Dermis microvascular lymphatic vessel endothelial cell (primary cell): ENCODE results near the gene RASGEF1B. TPM values are rescaled to one million over a fixed set of nuclear protein-coding genes. Genes with fewer than 3 reads are reported as not detected.

ENCODE experiments used
- DNase-seq, 2 donors: peaks; one replicate each; pipeline versions ENCODE4 v3.0.0 to v3.0.0-alpha.2; 2010; ENCODE audit warnings: low read depth in 2 of 2
- total RNA-seq: library from RNA; depleted of rRNA; stranded (reverse); fragments of >200 nt; gene quantifications from 2 replicates; pipeline ENCODE4 v1.2.1, GENCODE V29; 2014

RASGEF1B gene
- total RNA-seq, 1 donor from 2014 or later = under 0.01 TPM

DNA sequence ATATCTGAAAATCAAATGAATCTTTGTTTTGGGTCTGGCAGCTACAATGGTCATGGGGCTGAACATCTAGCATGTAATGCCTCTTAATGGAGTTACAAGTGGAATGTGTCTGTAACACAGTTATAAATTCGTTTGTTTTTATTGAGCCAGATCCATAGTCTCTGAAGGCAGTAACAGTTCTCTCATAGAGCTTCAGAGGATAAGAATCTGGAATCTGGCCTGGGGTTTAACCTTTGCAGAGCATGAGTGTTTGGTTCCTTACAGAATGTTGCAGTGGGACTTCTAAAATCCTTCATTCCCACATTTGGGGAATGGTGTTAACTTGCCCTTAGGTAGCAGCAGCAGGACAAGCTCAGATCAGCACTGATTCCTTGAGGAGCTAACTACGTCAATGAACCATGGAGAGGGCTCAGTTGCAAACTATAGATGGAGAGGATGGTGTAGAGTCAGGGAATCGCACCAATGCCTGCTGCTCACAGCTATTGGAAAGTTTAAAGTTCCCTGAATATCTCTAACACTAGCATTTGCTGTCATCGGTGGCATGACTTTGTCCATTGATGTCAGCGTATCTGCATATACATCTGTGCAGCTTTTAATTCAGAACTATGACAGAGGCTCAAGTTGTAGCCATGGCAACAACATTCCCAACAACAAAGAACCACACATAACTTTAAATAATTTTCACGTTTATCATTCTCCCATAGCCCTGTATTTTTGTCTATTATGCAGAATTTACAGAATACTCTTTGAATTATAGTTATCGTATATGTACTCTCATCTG is 72.2 kb downstream of the RASGEF1B start:
- no peak for DNase-seq

DNA sequence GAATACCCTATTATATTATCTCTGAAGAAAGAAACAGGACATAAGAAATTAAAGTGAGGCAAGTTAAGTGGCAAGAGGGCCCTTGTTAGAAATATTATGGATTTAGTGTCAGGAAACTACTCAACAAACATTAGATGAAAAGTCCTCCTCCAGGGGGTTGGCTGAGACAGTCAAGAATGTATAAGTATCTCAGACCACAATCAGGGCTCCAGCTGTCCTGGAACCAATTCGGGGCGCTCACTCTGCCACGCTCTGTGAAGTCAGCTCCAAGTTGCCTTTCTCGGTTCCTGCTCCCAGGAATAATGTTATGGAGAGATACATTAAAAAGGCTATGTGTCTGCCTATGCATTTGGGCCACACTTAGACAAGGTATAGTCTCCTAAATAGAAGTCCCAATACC is 73.3 kb downstream of the RASGEF1B start:
- no peak for DNase-seq

DNA sequence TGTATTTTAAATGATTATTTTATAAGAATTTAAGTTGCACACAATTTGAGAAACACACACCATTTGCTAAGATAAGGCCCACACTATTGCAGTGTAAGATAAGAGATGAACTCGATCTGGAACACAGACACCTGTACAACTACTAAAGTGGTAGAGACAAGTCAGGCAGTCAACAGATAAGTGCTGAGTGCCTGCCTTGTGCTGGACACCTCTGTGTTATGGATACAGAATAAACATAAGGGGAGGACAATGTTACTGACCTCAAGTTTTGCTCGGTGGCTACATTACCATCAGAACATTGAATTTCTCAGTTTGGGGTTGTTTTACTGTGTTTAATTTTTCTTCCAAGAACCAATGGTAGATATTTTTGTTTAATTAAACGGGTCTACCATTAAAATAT is 74.1 kb downstream of the RASGEF1B start:
- no peak for DNase-seq

DNA sequence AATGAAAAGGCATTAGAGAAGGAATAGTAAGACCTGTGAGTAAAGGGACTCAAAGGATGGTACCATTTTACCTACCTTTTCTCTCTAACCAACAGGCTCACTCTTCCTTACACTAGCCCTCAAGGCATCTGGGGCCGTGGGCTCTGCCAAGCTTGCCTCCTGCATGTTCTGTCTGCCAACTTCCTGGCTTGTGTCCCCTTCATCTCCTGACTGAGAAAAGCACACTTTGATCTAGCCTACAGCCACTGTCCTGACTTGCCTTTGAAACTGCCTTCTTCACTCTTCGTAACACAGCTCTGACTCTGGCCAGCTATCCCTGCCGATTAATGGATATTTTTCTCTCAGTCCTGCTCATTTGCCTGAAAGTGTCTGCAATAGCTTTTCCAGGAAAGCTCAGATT is 76.5 kb downstream of the RASGEF1B start:
- DNase-seq = no peak

DNA sequence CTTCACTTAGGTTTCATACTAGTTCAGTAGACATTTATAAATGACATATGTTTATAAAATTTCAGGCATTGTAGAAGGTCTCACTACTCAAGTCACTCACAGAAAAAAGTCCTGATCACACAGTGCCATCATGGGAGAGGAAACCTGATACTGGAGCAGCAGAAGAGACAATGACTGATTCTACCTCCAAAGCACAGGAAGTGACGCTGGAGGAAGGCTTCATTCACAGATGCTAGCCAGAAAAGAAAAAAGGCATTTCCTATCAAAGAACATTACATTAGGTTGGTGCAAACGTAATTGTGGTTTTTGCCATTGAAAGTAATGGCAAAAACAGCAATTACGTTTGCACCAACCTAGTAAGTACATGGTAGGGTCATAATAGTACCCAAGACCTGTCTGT is 79.5 kb downstream of the RASGEF1B start:
- no peak for DNase-seq

DNA sequence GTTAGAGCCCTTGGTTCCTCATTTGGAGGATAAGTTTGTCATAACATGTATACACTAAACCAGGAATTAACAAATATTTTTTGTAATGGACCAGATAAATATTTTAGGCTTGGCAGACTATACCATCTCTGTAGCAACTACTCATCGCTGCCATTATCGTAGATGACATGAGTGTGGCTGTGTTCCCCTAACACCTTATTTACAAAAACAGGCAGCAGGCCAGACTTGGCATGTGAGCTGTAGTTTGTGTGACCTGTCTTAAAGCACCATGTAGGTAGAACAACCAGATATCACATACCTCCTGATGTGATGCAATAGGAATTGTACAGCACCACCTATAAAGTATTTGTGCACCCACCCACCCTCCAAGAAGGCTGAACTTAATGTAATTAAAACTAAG is 82.0 kb downstream of the RASGEF1B start:
- DNase-seq = no peak

DNA sequence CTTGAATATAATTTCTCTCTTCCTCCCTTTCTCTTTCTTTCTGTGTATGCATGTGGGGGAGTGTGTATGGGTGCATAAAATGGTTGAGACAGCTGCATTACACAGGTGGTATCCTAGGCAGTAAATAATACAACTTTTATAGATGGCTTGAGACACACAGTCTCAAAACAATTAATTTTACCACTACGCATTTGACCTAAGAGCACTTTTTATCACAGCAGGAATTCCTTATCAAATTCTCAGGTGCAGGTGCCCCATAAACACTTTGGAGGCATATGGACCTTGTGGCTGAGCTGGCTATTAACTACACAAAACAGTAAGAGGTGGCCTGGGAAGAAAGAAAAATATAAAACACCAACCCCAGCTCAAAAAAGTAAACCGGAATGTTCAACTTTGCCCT is 91.3 kb downstream of the RASGEF1B start:
- no peak for DNase-seq

DNA sequence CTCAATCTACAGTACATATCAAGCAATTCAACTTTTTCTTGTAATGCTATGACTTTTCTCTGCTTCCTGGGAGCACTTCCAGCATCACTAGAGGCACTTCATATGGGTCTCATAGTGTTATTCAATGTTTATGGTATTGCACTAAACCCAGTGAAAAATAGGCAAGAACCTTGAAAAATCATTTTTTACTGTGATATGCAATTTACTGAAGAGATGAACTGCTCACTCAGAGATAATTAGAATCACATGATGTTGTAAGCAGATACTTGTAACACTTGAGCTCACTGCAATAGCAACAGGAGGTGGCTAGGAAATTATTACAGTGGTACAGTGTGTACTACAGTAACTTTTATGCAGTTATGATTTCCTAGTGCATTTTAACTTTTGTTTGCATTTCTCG is 93.3 kb downstream of the RASGEF1B start:
- no peak for DNase-seq

DNA sequence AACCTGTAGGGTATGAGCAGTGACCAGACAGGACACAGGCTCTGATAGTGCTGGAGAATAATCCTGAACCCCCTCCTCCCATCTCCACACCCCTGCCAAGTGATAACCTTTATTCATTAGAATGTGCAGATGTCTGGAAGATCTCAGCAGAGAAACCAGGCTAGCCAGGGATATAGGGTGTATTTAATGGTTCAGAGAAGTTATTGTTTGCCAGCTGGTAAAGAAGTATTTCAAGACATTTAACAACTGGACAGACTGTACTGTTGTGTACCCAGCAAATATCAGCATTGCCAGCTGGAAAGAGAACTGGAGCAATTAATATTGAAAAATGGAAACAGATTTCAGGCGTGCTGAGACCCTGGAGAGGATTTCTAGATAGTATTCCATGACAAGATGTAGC is 94.5 kb downstream of the RASGEF1B start:
- no peak for DNase-seq

DNA sequence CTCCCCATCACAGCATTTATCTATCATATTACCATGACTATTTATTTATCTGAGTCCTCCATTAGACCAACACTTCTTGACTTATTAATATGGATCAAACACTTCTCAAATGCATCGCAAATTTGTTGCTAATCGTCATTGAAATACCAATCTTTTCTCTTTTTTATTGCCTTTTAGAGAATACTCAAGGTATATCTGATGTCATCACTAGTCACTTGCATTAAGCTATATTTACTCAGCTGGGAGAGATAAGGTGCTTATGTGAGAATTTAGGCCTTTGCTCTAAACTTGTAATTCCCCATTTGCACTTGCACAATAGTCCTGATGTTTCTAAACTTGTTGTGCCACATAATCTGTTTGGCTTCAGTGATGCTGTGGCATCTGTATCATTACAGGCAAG is 95.0 kb downstream of the RASGEF1B start:
- DNase-seq = no peak
